HG03280 (cell line): ENCODE measurements around the gene PROSER3.
"Not testable (repeated sequence)": the region's sequence is repeated elsewhere in the genome, so short reads cannot be mapped to it uniquely, and the experiment has no call there.

Source experiments
- ATAC-seq: cut with Tn5 transposase; IDR thresholded peaks from one replicate; pipeline ENCODE4 v1.9.1; 2021; ENCODE audit warnings: mild to moderate bottlenecking, moderate library complexity; ENCODE audit not compliant: unreplicated experiment

The PROSER3 gene

GRCh38 chr19:35753634-35754369 is 4.2 kb upstream of the PROSER3 start:
- no peak for ATAC-seq

GRCh38 chr19:35754370-35755130 is 3.4 kb upstream of the PROSER3 start:
- no peak for ATAC-seq

GRCh38 chr19:35755131-35755549 is 2.8 kb upstream of the PROSER3 start:
- ATAC-seq: no peak

DNA sequence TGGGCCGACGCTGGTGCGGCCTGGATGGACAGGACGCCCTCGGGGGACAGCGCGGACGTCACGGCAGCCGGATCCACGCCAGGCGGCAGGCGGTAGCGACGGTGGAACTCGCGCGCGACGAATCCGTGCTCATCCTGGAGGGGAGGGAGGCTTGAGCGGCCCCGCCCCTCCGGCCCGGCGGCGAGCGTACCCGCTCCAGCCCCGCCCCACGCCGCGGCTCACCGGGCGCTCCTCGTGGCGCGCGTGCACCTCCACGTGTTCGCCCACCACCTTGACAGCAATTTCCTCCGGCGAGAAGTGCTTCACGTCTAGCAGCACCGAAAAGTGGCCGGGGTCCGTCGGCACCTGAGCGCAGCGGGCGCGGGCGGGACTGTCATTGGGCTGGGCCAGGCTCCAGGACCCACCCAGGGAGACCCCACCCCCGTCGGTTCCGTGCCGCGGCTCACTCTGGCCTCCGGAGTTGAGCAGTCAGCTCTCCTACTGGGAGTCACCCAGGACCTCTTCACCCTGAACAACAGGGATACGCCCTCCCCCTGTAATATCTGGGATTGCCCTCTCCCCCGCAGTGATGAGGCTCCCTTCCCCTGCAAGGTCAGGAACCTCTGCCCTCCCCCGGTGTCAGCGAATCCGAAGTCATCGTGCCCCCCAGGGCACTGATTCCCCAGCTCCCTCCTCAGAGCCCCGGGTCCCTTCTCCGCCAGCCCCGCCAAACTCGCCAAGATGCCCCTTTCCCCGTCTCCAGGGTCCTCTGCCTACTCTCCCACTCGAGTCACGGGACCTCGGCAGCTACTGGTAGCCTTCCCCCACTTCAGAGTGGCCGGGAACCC is 2.2 kb upstream of the PROSER3 start:
- ATAC-seq: no peak

- ATAC-seq: no peak
These were observed 1.4 kb upstream of the PROSER3 start, which contains the start of gene HSPB6 for GRCh38 chr19:35756377-35757230. TSS of gene HSPB6 (minus strand) at chr19:35757029. CDS start at chr19:35757008, 21 bp downstream.

GRCh38 chr19:35757231-35757748 is 686 bp upstream of the PROSER3 start:
- no peak for ATAC-seq

DNA sequence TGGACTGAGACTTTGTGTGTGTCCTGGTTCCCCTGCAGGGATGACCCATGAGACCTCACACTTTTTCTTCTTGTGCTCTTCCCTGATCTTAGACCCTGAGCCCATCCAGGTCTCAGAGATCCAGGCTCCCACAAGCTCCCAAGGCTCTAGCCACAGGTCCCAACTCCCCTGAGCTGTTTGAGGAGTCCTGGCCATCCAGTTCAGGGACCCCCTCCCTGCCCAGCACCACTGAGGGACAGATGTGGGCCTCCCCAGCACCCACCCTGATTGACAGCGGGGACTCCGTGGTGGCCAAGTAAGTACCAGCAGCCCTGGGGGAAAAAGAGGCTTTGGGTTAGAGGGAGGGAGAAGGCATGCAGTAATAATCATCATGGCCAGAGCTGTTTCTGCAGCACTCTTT is 1.7 kb downstream of the PROSER3 start:
- ATAC-seq: no peak

DNA sequence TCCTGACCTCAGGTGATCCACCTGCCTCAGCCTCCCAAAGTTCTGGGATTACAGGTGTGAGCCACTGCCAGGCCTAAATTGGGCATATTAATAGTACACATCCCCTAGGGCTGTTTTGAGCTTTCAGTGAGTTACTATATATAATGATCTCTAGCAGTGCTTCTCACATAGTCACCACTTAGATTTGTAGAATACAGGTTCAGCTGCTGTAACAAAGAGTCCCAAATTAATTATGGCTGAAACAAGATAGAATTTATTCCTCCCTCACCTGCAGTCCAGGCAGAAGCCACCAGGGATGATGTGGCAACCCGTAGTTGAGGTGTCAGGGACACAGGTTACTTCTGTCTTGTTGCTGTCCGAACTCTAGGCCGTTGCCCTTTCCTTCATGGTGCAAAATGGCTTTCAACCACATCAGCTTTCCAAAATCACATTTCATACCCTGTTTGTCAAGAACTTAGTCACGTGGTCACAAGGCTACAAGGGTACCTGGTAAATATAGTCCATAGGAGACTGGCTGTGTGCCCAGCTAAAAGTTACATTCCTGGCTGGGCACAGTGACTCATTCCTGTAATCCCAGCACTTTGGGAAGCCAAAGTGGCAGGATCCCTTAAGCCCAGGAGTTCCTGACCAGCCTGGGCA is 2.9 kb downstream of the PROSER3 start:
- ATAC-seq: no peak

DNA sequence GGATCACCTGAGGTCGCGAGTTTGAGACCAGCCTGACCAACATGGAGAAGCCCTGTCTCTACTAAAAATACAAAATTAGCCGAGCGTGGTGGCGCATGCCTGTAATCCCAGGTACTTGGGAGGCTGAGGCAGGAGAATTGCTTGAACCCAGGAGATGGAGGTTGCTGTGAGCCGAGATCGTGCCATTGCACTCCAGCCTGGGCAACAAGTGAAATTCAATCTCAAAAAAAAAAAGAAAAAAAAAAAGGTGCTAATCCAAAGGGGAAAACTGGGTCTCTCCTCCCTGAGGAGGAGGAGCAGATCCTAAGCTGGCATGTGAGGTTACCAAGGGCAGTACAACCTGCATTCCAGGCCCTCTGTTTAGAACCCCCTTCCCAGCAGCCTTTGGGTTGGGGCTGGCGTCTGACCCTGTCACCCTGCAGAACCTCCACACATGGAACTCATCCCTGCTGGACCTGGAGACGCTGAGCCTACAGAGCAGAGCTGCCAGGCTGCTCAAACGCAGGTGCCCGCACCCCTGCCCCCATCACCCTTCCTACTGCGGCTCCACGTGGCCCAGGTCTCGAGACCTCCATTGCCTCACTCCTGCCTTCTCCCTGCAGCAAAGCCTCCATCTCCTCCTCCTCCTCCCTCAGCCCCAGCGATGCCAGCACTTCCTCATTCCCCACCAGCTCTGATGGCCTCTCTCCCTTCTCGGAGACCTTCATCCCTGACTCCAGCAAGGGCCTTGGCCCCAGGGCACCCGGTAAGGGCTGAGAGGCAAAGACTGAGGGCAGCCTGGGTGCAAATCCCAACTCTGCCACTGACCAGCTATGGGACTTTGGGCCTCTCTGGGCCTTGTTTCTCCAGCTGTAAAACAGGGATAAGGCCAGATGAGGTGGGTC is 6.7 kb downstream of the PROSER3 start:
- no peak for ATAC-seq

GRCh38 chr19:35766571-35767104 is 8.7 kb downstream of the PROSER3 start:
- no peak for ATAC-seq

DNA sequence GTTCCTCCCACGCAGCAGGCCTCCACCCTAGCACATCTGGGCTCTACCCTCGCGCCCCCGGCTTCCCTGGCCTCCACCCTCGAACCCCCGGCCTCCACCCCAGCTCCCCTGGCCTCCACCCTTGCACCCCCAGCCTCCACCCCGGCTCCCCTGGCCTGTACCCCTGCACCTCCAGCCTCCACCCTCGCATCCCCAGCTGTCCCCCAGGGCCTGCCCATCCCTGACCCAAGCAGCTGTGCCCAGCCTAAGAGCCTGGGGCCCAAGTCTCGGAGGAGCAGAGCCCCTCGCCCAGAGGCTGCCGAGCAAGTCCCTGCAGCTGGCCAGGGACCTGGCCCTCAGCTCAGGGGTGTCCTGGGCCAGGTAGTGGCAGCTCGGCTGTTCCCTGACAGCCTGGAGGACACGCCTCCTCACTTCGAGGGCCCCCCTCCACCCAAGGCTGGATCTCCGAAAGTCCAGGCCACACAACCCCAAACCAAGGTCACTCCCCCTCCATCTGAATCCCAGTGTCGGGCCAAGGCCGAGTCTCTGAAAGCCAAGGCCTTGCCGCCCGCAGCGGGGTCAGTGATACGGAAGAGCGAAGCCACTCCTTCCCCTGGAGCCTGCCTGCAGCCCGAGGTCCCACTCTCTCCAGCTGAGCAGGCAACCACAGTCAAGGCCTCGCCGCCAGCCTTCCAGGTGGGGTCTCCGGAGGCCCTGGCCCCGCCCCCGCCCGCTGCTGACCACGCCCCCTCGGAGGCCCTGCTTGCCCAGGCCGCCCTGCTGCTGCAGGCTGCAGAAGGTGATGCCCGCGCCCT is 9.5 kb downstream of the PROSER3 start:
- no peak for ATAC-seq

- no peak for ATAC-seq
These were observed 10.1 kb downstream of the PROSER3 start for GRCh38 chr19:35768082-35768421.

DNA sequence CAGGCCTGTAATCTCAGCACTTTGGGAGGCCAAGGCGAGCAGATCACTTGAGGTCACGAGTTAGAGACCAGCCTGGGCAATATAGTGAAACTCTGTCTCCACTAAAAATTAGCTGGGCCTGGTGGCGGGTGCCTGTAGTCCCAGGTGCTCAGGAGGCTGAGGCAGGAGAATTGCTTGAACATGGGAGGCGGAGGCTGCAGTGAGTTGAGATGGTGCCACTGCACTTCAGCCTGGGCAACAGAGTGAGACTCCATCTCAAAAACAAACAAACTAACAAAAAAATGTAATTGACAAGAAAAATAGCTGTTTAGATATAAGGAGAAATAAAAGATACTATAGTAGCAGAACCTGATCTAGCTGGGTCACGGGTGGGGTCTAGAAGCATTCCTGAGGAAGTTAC is 14.4 kb downstream of the PROSER3 start:
- ATAC-seq: not testable (repeated sequence)

DNA sequence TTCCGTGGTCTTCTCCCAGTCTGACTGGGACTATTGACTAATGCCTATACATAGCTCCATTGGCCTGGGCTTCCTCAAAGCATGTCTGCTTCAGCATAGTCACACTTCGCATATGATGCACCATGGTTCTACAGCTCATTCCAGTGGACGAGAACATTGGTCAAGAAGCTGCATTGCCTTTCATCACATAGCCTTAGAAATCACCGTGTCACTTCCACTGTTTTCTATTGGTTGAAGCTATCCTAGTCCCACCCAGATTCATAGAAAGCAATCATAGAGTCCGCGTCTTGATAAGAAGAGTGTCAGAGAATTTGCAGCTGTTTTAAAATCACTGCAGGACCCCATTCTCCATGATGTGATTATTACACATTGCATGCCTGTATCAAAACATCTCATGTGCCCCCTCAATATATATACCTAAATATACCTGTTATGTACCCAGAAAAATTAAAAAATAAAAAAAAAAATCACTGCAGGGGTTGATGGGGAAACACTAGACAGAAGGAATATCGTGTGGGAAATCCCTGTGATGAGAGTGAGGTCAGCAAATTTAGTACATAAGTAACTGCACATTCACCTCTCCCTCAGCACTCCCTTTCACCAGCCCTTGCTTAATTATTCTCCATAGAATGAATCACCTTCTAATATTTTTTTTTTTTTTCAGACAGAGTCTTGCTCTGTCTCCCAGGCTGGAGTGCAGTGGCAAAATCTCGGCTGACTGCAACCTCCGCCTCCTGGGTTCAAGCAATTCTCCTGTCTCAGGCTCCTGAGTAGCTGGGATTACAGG is 15.2 kb downstream of the PROSER3 start:
- no peak for ATAC-seq

GRCh38 chr19:35774274-35775045 is 16.5 kb downstream of the PROSER3 start:
- no peak for ATAC-seq

GRCh38 chr19:35775046-35775297 is 17.0 kb downstream of the PROSER3 start:
- ATAC-seq: no peak
